ENCODE measurements around the gene SORCS2. TPM values are rescaled to one million over a fixed set of nuclear protein-coding genes. Genes with fewer than 3 reads are reported as not detected.
A peak's percentile ranks its signal among the peaks of the same experiment; 100 is the strongest.

SORCS2 gene
- total RNA-seq, 1 donor from 2014 or later, result 1.7 TPM

GRCh38 chr4:7303561-7303960 is 111.2 kb downstream of the SORCS2 start:
- DNase-seq (ENCODE audit: low spot score), result no peak

- DNase-seq (ENCODE audit: low spot score), result no peak
Observed at GRCh38 chr4:7304436-7304835, 112.1 kb downstream of the SORCS2 start.

- DNase-seq (ENCODE audit: low spot score), result no peak
Observed at GRCh38 chr4:7306021-7306965, 114.0 kb downstream of the SORCS2 start.

GRCh38 chr4:7306986-7307385 is 114.6 kb downstream of the SORCS2 start:
- no peak for DNase-seq (ENCODE audit: low spot score)

GRCh38 chr4:7307394-7308099 is 115.2 kb downstream of the SORCS2 start:
- no peak for DNase-seq (ENCODE audit: low spot score)

- no peak for DNase-seq (ENCODE audit: low spot score)
Observed at GRCh38 chr4:7309181-7309580, 116.8 kb downstream of the SORCS2 start.

- DNase-seq (ENCODE audit: low spot score), result no peak
Observed at GRCh38 chr4:7309636-7310390, 117.5 kb downstream of the SORCS2 start.

GRCh38 chr4:7310451-7310850 is 118.1 kb downstream of the SORCS2 start:
- no peak for DNase-seq (ENCODE audit: low spot score)

GRCh38 chr4:7311205-7311604 is 118.9 kb downstream of the SORCS2 start:
- no peak for DNase-seq (ENCODE audit: low spot score)

- no peak for DNase-seq (ENCODE audit: low spot score)
Observed at GRCh38 chr4:7312691-7313090, 120.4 kb downstream of the SORCS2 start.

GRCh38 chr4:7313347-7313811 is 121.0 kb downstream of the SORCS2 start:
- peak; percentile 46 for DNase-seq (ENCODE audit: low spot score)

- DNase-seq (ENCODE audit: low spot score), result no peak
Observed at GRCh38 chr4:7313991-7314390, 121.7 kb downstream of the SORCS2 start.

GRCh38 chr4:7315286-7315685 is 122.9 kb downstream of the SORCS2 start:
- no peak for DNase-seq (ENCODE audit: low spot score)

GRCh38 chr4:7315935-7316334 is 123.6 kb downstream of the SORCS2 start:
- no peak for DNase-seq (ENCODE audit: low spot score)

GRCh38 chr4:7319024-7319423 is 126.7 kb downstream of the SORCS2 start:
- DNase-seq (ENCODE audit: low spot score), result no peak

GRCh38 chr4:7320206-7320797 is 128.0 kb downstream of the SORCS2 start:
- no peak for DNase-seq (ENCODE audit: low spot score)

GRCh38 chr4:7322166-7322991 is 130.0 kb downstream of the SORCS2 start:
- no peak for DNase-seq (ENCODE audit: low spot score)

- no peak for DNase-seq (ENCODE audit: low spot score)
Observed at GRCh38 chr4:7323461-7323871, 131.1 kb downstream of the SORCS2 start.

GRCh38 chr4:7323872-7324650 is 131.7 kb downstream of the SORCS2 start:
- no peak for DNase-seq (ENCODE audit: low spot score)

- no peak for DNase-seq (ENCODE audit: low spot score)
Observed at GRCh38 chr4:7324651-7325121, 132.3 kb downstream of the SORCS2 start.

Measured in mucosa of gallbladder (tissue), 1 donor.